ENCODE data around the gene CHRNA4.

CHRNA4 gene

GRCh38 chr20:63361519-63362435, 628 bp upstream of the CHRNA4 start:
- Histone ChIP-seq H3K9me3 (ENCODE audit: insufficient read depth, low read depth, low read length) (no peaks in the 10 kb centered on the region; the same call in 1 of the 2 replicates), H3K27me3 (ENCODE audit: insufficient read depth, low read length, poor library complexity, severe bottlenecking) (no peaks in the 10 kb centered on the region), H3K79me2 (ENCODE audit: insufficient read depth, low read length) (no peaks in the 10 kb centered on the region), H3K4me2 (ENCODE audit: low read depth, low read length, poor library complexity, severe bottlenecking) (no peak overlapping the region), H3K4me3 (ENCODE audit: low read length, poor library complexity, severe bottlenecking) (no peak overlapping the region), H2AFZ (ENCODE audit: low read length) (no peak overlapping the region), H4K20me1 (ENCODE audit: insufficient read depth, low read length, poor library complexity, severe bottlenecking) (no peaks in the 10 kb centered on the region), H3K9ac (ENCODE audit: low read depth, low read length, poor library complexity, severe bottlenecking) (no peak overlapping the region), H3F3A (ENCODE audit: low read depth) (no peaks in the 10 kb centered on the region), H3K4me1 (ENCODE audit: insufficient read depth, low read length, poor library complexity, severe bottlenecking) (no peaks in the 10 kb centered on the region), H3K36me3 (ENCODE audit: insufficient read depth, low read length) (no peaks in the 10 kb centered on the region), H3K9me2 (replicated peaks; ENCODE audit: low read depth, low read length) (no peaks in the 10 kb centered on the region)
- TF ChIP-seq EZH2phosphoT487 (IDR thresholded peaks at IDR 0.05; ENCODE audit: borderline replicate concordance), result no peak
- TF ChIP-seq, protein P1, sequence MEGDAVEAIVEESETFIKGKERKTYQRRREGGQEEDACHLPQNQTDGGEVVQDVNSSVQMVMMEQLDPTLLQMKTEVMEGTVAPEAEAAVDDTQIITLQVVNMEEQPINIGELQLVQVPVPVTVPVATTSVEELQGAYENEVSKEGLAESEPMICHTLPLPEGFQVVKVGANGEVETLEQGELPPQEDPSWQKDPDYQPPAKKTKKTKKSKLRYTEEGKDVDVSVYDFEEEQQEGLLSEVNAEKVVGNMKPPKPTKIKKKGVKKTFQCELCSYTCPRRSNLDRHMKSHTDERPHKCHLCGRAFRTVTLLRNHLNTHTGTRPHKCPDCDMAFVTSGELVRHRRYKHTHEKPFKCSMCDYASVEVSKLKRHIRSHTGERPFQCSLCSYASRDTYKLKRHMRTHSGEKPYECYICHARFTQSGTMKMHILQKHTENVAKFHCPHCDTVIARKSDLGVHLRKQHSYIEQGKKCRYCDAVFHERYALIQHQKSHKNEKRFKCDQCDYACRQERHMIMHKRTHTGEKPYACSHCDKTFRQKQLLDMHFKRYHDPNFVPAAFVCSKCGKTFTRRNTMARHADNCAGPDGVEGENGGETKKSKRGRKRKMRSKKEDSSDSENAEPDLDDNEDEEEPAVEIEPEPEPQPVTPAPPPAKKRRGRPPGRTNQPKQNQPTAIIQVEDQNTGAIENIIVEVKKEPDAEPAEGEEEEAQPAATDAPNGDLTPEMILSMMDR (conservative IDR thresholded peaks at IDR 0.05; ENCODE audit: low read length), result no peak

- no peaks in the 10 kb centered on the region for H3K36me3 ChIP-seq (ENCODE audit: insufficient read depth, low read length)
- TF ChIP-seq, protein P1 (conservative IDR thresholded peaks at IDR 0.05; ENCODE audit: low read length), result no peak
- no peak for TF ChIP-seq EZH2phosphoT487 (IDR thresholded peaks at IDR 0.05; ENCODE audit: borderline replicate concordance)
- H3K9me2 ChIP-seq (replicated peaks; ENCODE audit: low read depth, low read length), result no peaks in the 10 kb centered on the region
- H3K79me2 ChIP-seq (ENCODE audit: insufficient read depth, low read length), result no peaks in the 10 kb centered on the region
- no peak overlapping the region for H2AFZ ChIP-seq (ENCODE audit: low read length)
- H3K4me2 ChIP-seq (ENCODE audit: low read depth, low read length, poor library complexity, severe bottlenecking), result no peak overlapping the region
- no peaks in the 10 kb centered on the region for H4K20me1 ChIP-seq (ENCODE audit: insufficient read depth, low read length, poor library complexity, severe bottlenecking)
- H3K27me3 ChIP-seq (ENCODE audit: insufficient read depth, low read length, poor library complexity, severe bottlenecking), result no peaks in the 10 kb centered on the region
- no peaks in the 10 kb centered on the region; the same call in 1 of the 2 replicates for H3K9me3 ChIP-seq (ENCODE audit: insufficient read depth, low read depth, low read length)
- no peak overlapping the region for H3K4me3 ChIP-seq (ENCODE audit: low read length, poor library complexity, severe bottlenecking)
- no peaks in the 10 kb centered on the region for H3F3A ChIP-seq (ENCODE audit: low read depth)
- no peaks in the 10 kb centered on the region for H3K4me1 ChIP-seq (ENCODE audit: insufficient read depth, low read length, poor library complexity, severe bottlenecking)
- no peak overlapping the region for H3K9ac ChIP-seq (ENCODE audit: low read depth, low read length, poor library complexity, severe bottlenecking)
Observed at GRCh38 chr20:63359937-63360849, 956 bp downstream of the CHRNA4 start.

- TF ChIP-seq EZH2phosphoT487 (IDR thresholded peaks at IDR 0.05; ENCODE audit: borderline replicate concordance), result no peak
- TF ChIP-seq, protein P1 (conservative IDR thresholded peaks at IDR 0.05; ENCODE audit: low read length), result no peak
- no peak overlapping the region for H2AFZ ChIP-seq (ENCODE audit: low read length)
- no peaks in the 10 kb centered on the region for H4K20me1 ChIP-seq (ENCODE audit: insufficient read depth, low read length, poor library complexity, severe bottlenecking)
- H3K4me3 ChIP-seq (ENCODE audit: low read length, poor library complexity, severe bottlenecking), result no peak overlapping the region
- H3F3A ChIP-seq (ENCODE audit: low read depth), result no peaks in the 10 kb centered on the region
- no peaks in the 10 kb centered on the region for H3K4me1 ChIP-seq (ENCODE audit: insufficient read depth, low read length, poor library complexity, severe bottlenecking)
- H3K9me2 ChIP-seq (replicated peaks; ENCODE audit: low read depth, low read length), result no peaks in the 10 kb centered on the region
- H3K79me2 ChIP-seq (ENCODE audit: insufficient read depth, low read length), result no peaks in the 10 kb centered on the region
- no peaks in the 10 kb centered on the region for H3K36me3 ChIP-seq (ENCODE audit: insufficient read depth, low read length)
- no peaks in the 10 kb centered on the region for H3K27me3 ChIP-seq (ENCODE audit: insufficient read depth, low read length, poor library complexity, severe bottlenecking)
- no peaks in the 10 kb centered on the region; the same call in 1 of the 2 replicates for H3K9me3 ChIP-seq (ENCODE audit: insufficient read depth, low read depth, low read length)
- no peak overlapping the region for H3K9ac ChIP-seq (ENCODE audit: low read depth, low read length, poor library complexity, severe bottlenecking)
- H3K4me2 ChIP-seq (ENCODE audit: low read depth, low read length, poor library complexity, severe bottlenecking), result no peak overlapping the region
Observed at GRCh38 chr20:63359164-63359934, 1.8 kb downstream of the CHRNA4 start.

Data from Loucy (cell line).